Smooth muscle cell (in vitro differentiated cells): Measurements from ENCODE around the gene OASL. TPM values are rescaled to one million over a fixed set of nuclear protein-coding genes. Genes with fewer than 3 reads are reported as not detected.

Experiments used
- DNase-seq: peaks from one replicate; lab custom pipeline; 2025; ENCODE audit not compliant: unreplicated experiment; lab: John Stamatoyannopoulos, UW
- H2AFZ ChIP-seq: fragments of 200-600 bp; sonication (generic); 2 replicates; pipeline ENCODE4 v1.6.0; 2016; ENCODE audit warnings: antibody characterized with exemption, low read depth, mild to moderate bottlenecking
- H3F3A ChIP-seq: fragments of 200-600 bp; sonication (generic); 2 replicates; pipeline ENCODE4 v1.6.0; 2017; ENCODE audit warnings: antibody characterized with exemption, low read depth
- H3K27ac ChIP-seq: fragments of 200-600 bp; sonication (generic); 2 replicates; pipeline ENCODE4 v1.5.1; 2016; ENCODE audit warnings: low read depth, mild to moderate bottlenecking
- H3K27me3 ChIP-seq: fragments of 200-600 bp; sonication (generic); 2 replicates; pipeline ENCODE4 v1.6.1; 2016; ENCODE audit warnings: low read depth, mild to moderate bottlenecking
- H3K36me3 ChIP-seq: fragments of 200-600 bp; sonication (generic); 2 replicates; pipeline ENCODE4 v1.5.1; 2016; ENCODE audit warnings: low read depth
- H3K4me1 ChIP-seq: fragments of 200-600 bp; sonication (generic); 2 replicates; pipeline ENCODE4 v1.5.1; 2016; ENCODE audit warnings: low read depth
- H3K4me2 ChIP-seq: fragments of 200-600 bp; sonication (generic); 2 replicates; pipeline ENCODE4 v1.6.0; 2016; ENCODE audit warnings: mild to moderate bottlenecking
- H3K4me3 ChIP-seq: fragments of 200-600 bp; sonication (generic); 2 replicates; pipeline ENCODE4 v1.5.1; 2016; ENCODE audit warnings: mild to moderate bottlenecking
- H3K79me2 ChIP-seq: fragments of 200-600 bp; sonication (generic); 2 replicates; pipeline ENCODE4 v1.6.0; 2016; ENCODE audit warnings: low read depth, mild to moderate bottlenecking
- H3K9ac ChIP-seq: fragments of 200-600 bp; sonication (generic); 2 replicates; pipeline ENCODE4 v1.6.0; 2016; ENCODE audit warnings: low read depth
- H3K9me3 ChIP-seq: fragments of 200-600 bp; sonication (generic); replicated peaks from 2 replicates; pipeline ENCODE4 v1.5.1; 2016; ENCODE audit warnings: low read depth
- H4K20me1 ChIP-seq: fragments of 200-600 bp; sonication (generic); 2 replicates; pipeline ENCODE4 v1.6.0; 2016; ENCODE audit warnings: low read depth
- WGBS: methylation state at CpG from one replicate; pipeline ENCODE4 v1.1.7; 2016; ENCODE audit warnings: low lambda C conversion rate; 5-methylcytosine and 5-hydroxymethylcytosine counted together
- polyA plus RNA-seq: library from polyadenylated mRNA; unstranded; fragments of >200 nt; fragmentation: Nextera tagmentation; extraction: Ambion mirVana; gene quantifications from 2 replicates; pipeline ENCODE4 v1.2.1, GENCODE V29; 2016
- total RNA-seq: library from RNA; depleted of rRNA; stranded (reverse); fragments of >200 nt; gene quantifications from 2 replicates; pipeline ENCODE4 v1.2.3, GENCODE V29; 2014
- TF ChIP-seq, protein P1 (sequence below): fragments of 200-600 bp; sonication (generic); IDR thresholded peaks from 2 replicates; pipeline ENCODE4 v1.5.1; 2017; ENCODE audit warnings: borderline replicate concordance, mild to moderate bottlenecking, antibody characterized with exemption; ENCODE audit not compliant: insufficient read depth, poor library complexity, severe bottlenecking

Gene OASL
- total and polyA plus RNA-seq, 2 experiments from 2014 or later, result not detected

DNA sequence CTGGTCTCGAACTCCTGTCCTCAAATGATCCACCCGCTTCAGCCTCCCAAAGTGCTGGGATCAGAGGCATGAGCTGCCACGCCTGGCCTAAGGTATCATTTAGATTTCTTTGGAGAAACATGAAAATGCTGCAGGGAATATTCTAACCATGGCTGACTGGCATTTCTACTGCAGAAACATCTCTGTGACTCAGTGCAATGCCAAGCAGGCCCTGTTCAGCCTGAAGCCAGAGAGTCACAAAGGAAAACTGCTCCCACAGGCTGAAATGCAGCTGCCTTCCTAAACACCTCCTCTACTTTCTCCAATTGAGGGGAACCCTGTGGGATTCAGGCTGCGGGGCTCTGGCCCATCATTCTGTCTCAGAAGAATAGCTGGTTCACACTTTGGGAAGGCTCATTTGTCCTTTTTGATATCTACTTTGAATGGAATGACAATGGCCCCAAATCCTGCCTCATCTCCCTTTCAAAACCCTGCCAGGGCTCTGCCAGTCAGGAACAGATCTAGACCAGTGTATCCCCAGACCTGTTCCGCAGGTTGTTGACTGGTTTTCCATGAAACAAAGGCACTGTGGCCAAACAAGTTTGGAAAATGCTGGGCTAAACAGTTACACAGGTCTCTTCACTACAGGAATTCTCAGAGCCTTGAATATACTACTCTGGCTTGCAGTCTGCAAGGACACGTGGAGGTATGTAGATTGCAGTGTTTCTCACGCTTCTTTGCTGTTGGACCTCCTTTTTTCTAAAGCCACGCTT is 30.5 kb downstream of the OASL start:
- WGBS, result 90% methylated on average over 8 of the region's 8 CpGs

DNA sequence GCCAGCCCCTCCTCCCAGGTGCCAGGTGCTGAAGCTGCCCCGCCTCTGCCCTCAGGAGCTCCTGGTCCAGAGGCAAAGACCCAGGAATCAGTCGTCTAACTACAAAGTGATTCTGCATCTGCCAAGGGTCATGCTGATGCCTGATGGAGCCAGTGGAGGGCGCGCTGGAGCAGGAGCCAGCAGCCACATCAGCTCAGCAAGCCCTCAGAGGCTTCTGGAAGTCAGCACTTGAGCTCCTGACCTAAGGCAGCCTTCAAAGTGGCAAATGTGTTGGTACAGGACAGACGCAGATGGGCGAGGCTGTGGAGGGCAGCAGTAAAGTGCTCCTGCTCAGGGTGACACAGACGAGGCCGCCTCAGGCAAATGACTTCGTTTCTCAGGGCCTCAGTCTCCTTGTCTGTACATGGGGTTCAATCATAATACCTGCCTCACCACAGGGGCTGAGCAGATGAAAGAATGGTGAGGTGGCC is 33.7 kb downstream of the OASL start:
- Histone ChIP-seq H3K4me3 (no peak overlapping the region), H4K20me1 (no peaks in the 10 kb centered on the region), H3K27ac (no peak overlapping the region), H3K79me2 (no peaks in the 10 kb centered on the region), H3K4me2 (no peak overlapping the region), H3K9me3 (no peaks in the 10 kb centered on the region), H3K9ac (no peak overlapping the region), H3F3A (no peaks in the 10 kb centered on the region), H3K36me3 (peaks cover 6% of the 10 kb centered on the region), H3K27me3 (no peaks in the 10 kb centered on the region), H3K4me1 (no peaks in the 10 kb centered on the region), H2AFZ (no peak overlapping the region)
- no peak for DNase-seq
- 64% methylated on average over 9 of the region's 9 CpGs for WGBS
- TF ChIP-seq, protein P1, sequence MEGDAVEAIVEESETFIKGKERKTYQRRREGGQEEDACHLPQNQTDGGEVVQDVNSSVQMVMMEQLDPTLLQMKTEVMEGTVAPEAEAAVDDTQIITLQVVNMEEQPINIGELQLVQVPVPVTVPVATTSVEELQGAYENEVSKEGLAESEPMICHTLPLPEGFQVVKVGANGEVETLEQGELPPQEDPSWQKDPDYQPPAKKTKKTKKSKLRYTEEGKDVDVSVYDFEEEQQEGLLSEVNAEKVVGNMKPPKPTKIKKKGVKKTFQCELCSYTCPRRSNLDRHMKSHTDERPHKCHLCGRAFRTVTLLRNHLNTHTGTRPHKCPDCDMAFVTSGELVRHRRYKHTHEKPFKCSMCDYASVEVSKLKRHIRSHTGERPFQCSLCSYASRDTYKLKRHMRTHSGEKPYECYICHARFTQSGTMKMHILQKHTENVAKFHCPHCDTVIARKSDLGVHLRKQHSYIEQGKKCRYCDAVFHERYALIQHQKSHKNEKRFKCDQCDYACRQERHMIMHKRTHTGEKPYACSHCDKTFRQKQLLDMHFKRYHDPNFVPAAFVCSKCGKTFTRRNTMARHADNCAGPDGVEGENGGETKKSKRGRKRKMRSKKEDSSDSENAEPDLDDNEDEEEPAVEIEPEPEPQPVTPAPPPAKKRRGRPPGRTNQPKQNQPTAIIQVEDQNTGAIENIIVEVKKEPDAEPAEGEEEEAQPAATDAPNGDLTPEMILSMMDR, result peak; percentile 54

More for the DNA sequence above, 30.5 kb downstream of the OASL start:
- TF ChIP-seq, protein P1, result no peak
- H3K9ac ChIP-seq, result no peak overlapping the region
- no peaks in the 10 kb centered on the region for H3K27me3 ChIP-seq
- H3K9me3 ChIP-seq, result no peaks in the 10 kb centered on the region
- H3K4me3 ChIP-seq, result no peak overlapping the region
- H2AFZ ChIP-seq, result no peak overlapping the region
- H3K27ac ChIP-seq, result no peak overlapping the region
- no peaks in the 10 kb centered on the region for H3K4me1 ChIP-seq
- H3K79me2 ChIP-seq, result no peaks in the 10 kb centered on the region
- peaks cover under 1% of the 10 kb centered on the region for H3K36me3 ChIP-seq
- H3F3A ChIP-seq, result no peaks in the 10 kb centered on the region
- H3K4me2 ChIP-seq, result no peak overlapping the region
- DNase-seq, result no peak
- H4K20me1 ChIP-seq, result no peaks in the 10 kb centered on the region

DNA sequence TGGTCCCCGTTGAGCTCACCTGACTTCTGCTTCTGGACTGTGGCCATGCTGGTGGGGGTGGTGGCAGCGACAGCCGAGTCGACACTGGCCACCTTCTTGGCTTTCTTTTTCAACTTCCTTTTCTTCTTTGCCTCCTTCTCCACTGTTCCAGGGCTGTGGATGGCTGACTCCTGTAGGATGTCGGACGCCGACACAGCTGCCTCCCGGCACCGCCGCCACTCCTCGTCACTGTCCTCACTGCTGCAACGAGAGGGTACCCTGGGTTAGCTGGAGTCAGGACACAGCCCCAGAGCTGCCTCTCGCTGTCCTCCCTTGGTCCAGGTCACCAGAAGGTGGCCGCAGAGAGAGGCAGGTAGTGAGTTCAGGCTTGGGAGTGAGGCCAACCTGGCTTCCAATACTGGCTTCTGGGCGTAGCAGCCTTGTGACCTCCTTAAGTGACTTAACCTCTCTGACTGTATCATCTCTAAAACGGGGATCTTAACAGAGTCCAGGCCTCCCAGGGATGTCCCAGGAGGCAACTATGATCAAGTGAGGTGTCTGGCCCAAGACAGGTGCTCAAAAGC is 34.7 kb downstream of the OASL start:
- no peaks in the 10 kb centered on the region for H3K79me2 ChIP-seq
- no peak for DNase-seq
- no peaks in the 10 kb centered on the region for H3K4me1 ChIP-seq
- no peaks in the 10 kb centered on the region for H3K27me3 ChIP-seq
- no peak overlapping the region for H3K4me3 ChIP-seq
- 97% methylated on average over 16 of the region's 16 CpGs for WGBS
- H4K20me1 ChIP-seq, result no peaks in the 10 kb centered on the region
- H2AFZ ChIP-seq, result no peak overlapping the region
- no peak overlapping the region for H3K27ac ChIP-seq
- no peaks in the 10 kb centered on the region for H3F3A ChIP-seq
- TF ChIP-seq, protein P1, result no peak
- H3K9ac ChIP-seq, result no peak overlapping the region
- H3K36me3 ChIP-seq, result peaks cover 6% of the 10 kb centered on the region
- no peaks in the 10 kb centered on the region for H3K9me3 ChIP-seq
- H3K4me2 ChIP-seq, result no peak overlapping the region
